GM18870 (cell line): ENCODE results near the gene SCO2.

Experiments used
- ATAC-seq: cut with Tn5 transposase; IDR thresholded peaks from one replicate; pipeline ENCODE4 v1.9.1; 2021; ENCODE audit warnings: moderate library complexity; ENCODE audit not compliant: unreplicated experiment

The SCO2 gene

DNA sequence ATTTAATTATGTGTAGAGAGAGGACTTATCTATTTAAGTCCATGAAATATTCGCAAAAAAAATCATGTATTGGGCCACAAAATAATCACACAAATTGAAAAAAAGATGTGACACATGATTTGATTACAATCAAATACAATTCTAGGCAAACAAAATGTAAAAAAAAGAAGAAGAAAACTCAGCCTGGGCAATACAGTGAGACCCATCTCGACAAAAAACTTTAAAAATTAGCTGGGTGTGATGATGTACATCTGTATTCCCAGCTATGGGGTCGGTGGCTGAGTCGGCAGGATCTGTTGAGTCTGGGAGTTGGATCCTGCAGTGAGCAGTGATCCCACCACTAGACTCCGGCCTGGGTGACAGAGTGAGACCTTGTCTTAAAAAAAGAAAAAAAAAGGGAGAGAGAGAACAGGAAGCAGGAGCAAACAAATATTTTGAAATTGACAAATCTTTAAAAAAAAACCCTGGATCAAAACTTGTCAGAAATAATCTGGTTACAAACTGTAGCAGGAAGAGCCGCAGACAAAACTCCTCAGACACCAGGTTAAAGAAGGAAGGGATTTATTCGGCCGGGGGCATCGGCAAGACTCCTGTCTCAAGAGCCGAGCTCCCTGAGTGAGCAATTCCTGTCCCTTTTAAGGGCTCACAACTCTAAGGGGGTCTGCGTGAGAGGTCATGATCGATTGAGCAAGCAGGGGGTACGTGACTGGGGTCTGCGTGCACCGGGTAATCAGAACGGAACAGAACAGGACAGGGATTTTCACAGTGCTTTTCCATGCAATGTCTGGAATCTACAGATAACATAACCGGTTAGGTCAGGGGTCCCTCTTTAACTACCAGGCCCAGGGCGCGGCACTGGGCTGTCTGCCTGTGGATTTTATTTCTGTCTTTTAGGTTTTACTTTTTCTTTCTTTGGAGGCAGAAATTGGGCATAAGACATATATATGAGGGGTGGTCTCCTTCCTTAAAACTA is 7.7 kb upstream of the SCO2 start:
- ATAC-seq, result no peak

DNA sequence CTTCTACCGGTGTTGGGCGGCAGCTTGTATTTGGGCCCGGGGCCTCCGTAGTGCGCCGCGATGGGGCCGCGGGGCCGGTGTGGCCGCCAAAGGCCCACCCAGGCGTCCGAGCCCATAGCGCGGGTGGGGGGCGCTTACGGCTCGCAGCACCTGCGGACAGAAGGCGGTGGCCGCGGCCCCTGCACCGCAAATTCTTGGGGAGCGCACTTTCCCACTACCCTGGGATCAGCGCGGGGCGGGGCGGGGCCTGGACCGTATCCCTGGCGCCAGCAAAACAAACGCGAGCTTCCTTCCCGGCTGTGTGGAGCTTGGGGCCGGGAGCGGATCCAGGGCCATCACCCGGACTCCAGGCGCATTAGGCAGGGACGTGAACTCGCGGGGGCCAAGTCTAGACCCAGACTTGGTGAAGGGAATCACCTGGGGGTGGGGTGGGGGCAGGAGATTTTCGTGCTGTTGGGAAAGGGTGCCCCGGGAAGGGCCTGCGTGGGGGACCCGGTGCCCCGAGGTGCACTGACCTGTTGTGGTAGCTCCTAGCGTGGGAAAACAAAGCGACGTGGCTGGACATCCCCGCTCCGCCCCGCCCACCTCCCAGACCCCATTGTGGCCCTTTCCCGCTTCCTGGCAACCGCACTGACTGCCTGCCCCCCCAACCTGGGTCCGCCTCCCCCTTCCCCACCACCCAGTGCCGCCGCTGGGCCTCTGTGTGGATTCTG is 6.7 kb upstream of the SCO2 start:
- ATAC-seq, result no peak

DNA sequence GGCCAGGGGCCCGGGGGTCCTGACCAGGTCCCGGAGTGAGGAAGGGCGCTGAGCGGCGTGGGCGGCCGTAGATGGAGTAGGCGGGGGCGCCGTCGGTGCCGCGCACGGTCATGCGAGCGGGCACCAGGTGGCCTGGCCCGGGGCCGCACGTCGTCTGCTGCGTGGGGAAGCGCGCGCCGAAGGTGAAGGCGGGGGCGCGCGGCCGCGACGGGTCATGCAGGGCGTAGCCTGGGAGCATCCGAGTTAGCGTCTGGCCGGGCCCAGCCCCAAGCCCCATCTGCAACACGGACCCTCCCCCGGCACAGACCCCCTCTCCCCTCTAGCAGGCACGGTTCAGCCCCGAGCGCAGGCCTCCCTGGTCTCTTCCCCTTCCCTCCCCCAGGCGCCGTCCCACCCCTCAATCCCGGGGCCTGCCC is 6.2 kb upstream of the SCO2 start:
- no peak for ATAC-seq

DNA sequence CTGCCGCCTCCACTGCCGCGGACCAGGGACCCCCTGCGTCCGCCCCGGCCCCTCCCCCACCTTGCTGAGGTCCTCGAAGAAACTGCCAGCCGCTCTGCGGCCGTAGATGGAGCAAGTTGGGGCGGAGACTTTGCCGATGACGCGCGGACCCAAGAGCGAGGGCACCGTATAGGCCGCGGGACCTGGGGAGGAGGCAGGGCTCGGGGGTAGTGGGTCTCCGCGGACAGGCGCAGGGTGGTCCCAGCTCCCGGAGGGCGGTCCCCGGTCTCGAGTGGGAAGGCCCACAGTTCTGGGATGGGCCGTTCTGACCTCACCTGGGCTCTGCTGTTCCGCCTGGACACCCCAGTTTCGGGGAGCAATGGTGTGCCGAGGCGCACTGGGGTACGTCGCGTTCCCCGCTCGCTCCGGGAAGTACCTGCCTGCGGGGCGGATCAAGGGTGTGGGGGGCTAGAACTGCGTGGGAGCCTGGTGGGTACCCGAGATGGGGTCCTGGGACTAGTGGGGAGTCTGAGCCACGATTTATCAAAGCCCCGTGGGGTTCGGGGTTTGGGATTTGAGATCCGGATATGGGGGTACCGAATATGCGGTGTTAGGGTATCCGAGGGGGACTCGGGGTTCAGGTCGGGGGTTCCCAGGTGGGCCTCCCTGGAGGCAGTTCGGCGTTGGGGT is 5.6 kb upstream of the SCO2 start:
- ATAC-seq, result no peak

DNA sequence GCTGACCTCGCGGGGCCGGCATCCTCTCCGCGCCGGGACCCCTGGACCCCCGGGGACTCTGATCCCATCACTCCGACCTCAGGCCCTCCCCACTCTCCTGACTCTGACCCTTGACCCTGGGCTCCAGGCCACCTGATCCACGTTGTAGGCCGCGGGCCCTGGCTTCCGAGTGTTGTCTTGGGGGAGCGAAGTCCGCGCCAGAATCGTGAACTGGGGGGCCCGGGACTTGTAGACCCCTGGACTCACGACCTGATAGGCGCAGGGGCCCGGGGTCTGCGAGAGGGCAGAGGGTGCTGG is 5.1 kb upstream of the SCO2 start:
- ATAC-seq, result no peak

DNA sequence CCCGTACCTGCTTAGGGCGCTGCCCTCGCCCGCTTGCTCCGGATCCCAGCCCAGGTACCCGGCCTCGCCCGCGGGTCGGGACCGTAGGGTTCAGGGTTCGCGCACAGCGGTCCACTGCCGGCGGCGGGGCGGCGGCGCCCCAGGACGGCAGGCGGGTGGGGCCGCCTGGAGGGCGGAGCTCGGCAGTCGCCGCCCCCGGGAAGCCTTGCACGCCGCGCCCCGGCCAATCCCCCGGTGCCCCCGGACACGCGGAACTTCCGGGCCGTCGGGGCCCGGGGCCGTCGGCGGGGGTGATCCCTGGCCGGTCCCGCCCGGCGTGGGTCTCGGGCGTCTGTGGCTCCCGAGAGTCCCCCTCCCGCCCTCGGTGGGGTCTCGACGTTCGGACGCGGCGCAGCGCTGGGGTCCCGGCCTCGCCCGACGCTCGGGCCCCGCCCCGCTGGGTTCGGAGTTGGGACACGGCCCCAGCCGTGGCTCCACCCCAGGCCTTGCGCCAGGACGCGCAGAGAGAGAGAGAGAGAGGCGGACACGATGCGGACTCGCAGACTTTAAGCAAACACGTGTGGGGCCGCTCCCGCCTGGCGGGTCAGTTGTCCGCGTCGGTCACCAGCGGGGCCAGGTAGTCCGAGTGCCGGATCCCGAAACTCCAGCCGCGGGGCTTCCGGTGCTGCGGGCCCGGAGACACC is 4.6 kb upstream of the SCO2 start, which contains the start of gene TYMP:
TSS of gene TYMP (minus strand) at position 116 of the 683 bp plus-strand sequence. CDS start 303 bp downstream, outside the sequence.
- ATAC-seq, result no peak

DNA sequence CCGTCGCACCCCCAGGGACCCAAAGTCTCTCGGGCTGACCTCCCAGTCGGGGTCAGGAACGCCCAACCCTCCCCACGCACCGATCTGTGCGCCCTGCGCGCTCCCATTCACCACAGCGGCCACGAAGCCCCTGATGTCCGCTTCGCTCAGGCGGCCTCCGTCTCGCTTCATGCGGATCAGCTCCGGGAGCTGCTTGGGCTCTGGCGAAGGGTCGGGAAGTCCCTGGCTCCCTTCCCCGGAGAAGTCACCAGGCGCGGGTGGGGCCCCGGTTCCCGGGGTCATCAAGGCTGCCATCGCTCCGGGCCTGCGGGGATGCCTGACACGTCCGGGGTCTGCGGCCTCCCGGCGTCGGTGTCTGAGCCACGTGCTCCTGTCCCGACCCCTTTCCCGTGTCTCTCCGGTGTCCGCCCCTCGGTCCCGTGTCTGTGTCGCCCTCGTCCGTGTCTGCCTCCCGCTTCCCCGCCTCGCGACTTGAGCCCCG is 4.1 kb upstream of the SCO2 start:
- no peak for ATAC-seq

DNA sequence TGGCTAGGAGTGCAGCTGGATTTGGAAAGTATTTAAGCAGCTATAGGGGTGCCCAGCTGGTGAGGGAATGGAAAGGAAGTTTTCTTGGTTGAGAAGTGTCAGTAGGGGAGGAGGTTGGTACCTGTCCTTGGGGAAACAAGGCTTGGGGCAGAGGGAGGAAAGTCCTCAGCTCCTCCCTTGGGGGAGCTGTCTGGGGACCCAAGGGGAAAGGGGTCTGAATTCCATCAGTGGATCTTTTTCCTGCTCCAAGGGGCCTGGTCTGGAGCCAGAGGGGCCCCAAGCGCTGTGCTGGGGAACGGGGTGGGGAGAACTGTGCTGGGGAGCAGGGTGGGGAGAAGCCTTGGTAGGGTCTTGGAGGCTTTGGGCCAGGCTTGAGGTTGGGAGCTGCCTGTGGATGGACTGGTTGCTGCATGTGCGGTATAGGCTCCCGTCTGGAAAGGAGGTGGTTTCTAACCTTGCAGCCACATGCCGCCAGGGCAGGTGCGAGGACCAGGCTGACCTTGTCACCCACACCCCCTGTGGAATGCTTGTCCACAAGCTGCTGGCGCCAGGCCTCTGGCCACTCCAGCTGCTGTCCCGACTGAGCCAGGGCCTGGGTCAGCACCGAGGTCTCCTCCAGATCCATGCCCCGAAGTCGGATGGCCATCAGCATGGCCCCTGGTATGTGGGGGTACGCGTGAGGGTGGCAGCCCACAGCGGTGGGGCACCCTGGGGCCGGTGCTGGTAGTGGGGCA is 3.5 kb upstream of the SCO2 start:
- ATAC-seq, result no peak

DNA sequence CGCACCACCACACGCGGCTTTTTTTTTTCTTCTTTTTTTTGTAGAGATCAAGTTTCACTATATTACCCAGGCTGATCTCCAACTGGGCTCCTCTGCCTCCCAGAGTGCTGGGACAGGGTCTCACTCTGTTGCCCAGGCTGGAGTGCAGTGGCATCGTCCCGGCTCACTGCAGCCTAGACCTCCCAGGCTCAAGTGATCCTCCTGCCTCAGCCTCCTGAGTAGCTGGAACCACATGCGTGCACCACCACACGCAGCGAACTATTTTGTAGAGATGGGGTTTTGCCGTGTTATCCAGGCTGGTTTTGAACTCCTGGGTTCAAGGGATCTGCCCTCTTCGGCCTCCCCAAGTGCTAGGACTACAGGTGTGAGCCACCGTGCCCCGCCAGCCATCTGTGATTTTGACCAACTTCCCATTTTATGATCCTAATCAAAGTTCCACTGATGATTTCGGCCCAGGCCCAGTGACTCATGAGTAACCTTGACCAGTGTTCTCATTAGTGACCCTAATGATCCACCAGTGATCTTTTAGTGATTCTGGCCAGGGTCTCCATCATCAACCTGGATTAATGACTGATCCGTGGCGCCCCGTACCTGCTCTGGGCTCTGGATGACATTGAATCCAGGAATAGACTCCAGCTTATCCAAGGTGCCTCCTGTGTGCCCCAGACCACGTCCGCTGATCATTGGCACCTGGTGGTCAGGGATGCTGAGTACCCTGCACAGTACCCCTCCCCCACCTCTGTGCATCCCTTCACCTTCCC is 2.7 kb upstream of the SCO2 start:
- ATAC-seq, result no peak

DNA sequence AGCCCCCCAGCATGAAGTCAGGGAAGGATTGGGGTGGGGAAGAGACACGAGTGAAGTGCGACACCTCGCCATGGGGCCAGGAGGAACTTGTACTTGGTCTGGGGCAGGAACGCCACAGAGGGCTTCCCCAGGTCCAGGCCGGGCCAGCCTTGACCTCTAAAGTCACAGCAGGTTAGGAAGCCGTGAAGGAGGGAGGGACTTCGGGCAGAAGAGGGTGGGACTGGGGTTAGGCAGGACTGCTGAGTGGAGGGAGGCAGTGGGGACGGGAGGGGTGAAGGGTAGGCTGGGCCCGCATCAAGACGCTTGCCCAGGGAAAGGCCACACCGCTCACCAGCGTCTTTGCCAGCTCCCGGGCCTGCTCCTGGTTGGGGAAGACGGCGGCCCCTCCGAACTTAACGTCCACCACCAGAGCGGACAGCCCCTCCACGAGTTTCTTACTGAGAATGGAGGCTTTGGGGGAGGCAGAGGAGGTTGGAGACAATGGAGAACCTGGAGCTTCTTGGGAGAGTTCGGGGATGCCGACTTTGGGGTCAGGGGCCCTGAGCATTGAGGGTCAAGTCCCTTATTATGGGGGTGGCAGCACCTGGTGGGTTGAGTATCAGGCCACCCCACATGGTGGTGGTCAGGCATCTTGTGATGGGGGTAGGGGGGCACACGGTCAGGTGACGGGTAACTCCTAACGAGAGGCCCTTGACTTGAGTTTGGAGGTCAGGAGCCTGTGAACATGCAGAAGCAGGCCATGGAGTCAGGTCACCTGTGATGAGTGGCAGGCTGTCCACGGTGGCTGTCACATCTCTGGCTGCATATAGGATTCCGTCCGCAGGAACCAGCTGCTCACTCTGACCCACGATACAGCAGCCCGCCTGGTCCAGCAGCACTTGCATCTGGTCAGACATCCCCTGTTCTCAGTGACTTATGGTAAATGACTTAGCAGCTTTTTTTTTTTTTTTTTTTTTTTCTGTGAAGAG is 1.7 kb upstream of the SCO2 start:
- no peak for ATAC-seq

DNA sequence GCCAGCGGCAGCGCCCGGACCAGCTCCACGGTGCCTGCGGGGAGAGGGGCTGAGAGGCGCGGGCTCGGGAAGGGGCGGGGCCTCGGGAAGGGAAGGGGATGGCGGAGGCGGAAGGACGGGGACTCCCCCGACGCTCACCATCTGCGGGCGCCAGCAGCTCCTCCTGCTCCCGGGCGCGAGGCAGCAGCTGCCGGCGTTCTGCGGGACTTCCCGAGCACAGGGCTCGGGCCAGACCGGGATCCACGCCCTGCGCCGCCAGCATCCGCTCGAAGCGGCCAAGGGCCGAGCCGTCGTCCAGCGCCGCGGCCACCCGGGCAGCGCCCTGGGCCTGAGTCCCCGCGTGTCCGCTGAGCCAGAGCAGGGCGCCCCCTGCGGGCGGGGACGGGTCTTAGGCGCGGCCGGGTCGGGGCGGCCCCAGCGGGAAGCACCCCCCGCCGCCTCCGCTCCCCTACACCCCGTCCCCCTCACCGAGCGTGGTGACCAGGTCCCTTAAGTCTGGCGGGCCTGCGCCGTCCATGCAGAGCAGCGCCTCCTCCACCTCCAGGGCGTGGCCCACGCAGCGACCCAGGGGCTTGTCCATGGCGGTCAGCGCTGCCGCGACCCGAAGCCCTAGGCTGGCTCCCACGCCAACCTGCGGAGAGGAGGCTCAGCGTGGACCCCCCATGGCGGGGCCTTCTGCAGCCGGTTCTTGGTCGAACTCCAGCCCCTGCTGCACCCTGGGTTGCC is 873 bp upstream of the SCO2 start:
- no peak for ATAC-seq

DNA sequence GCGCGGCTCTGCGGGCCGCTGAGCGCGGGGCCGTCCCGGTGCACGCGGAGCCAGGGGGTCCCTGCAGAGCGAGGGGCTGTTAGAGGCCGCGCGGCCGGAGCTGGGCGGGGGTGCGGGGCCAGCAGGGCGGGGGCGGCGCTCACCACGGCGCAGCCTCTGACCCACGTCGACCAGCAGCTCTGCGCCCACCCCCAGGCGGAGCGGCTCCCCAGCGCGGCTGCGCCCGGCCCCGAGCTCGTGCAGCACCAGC is 385 bp upstream of the SCO2 start:
- ATAC-seq, result no peak

DNA sequence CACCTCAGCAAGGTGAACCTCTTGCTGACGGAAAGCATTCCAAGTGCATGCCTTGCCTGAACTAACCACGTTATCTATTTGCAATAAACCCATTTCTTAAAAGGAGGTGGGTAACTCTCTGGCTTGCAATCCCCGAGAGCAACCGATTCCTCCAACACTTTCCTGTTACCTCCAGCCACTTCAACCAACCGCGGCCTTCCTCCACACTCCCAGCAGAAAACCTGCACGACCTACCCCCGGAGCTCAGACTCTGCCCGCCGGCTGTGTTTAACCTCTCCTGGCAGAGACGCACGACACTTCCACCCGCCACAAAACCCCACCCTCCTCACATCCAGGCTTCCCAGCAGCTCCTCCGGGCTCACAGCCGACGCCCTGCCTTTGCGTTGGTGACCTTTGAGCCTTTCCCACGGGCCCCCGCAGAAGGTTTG is 708 bp downstream of the SCO2 start:
- no peak for ATAC-seq

DNA sequence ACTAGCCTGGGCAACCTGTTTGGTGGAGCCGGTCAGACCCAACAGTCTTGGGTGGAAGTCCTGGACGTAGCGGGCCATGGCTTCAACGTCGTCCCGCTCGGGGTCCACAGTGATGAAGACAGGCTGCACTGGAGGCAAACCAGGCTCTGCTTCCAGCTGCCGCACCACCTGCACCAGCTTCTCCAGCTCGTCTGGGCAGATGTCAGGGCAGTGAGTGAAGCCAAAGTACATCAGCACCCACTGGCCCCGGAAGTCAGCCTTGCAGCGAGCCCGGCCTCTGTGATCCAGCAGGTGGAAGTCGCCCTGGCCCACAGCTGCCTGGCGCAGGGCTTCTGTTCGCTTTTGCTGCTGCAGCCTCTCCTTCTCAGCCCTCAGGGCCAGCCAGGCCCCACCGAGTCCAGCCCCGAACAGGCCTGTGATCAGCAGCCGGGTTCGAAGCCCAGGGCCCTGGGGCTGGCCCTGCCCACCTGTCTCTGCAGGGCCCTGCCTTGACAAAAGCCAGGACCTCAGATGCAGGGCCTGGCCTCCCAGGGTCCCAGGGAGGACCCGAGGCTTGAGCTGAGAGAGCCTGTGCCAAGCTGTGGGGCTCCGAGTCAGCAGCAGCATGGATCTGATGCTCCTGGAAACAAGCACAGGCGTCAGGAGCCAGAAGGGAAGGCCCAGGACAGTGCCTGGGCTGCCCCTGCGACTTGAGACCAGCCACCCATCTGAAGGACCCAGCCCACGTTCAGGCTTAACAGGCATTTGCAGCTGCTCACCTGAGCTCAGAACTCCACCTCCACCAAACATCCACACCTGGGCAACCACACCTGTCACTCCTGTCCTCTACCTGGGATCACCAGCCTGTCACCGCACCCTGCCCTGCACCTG is 1.4 kb downstream of the SCO2 start:
- ATAC-seq, result no peak

DNA sequence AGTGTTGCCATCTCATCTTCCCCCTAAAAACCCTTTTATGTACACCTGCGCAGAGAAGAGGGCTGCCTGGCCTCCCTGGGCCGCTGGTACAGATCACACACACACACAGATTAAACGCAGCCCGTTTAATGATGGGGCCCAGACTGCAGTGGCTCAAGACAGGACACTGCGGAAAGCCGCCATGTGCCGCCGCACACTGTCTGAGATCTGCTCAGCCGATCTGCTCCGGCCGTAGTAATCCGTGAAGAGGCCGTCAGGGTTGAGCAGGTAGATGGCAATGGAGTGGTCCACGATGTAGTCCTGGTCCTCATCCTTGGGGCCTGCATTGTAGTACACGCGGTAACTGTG is 2.0 kb downstream of the SCO2 start:
- ATAC-seq, result no peak

DNA sequence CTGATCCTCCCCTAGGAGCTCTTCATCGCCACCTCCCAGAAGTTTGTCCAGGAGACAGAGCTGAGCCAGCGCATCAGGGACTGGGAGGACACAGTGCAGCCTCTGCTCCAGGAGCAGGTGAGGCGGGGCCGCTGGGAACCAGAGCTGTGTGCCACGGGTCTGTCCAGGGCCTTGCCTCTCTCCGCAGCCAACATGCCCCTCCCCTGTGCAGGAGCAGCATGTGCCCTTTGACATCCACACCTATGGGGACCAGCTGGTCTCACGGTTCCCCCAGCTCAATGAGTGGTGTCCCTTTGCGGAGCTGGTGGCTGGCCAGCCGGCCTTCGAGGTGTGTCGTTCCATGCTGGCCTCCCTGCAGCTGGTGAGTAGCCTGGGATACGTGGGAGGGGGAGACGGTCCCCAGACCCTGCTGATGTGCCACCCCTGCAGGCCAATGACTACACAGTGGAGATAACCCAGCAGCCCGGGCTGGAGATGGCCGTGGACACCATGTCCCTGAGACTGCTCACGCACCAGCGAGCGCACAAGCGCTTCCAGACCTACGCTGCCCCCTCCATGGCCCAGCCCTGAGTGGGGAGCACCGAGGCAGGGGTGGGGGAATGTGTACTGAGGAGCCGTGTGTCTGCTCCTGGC is 2.5 kb downstream of the SCO2 start:
- ATAC-seq, result no peak
